T follicular helper cell (primary cell): ENCODE results near the gene PSMA6.
"Not testable (repeated sequence)": the region's sequence is repeated elsewhere in the genome, so short reads cannot be mapped to it uniquely, and the experiment has no call there.

Source experiments
- DNase-seq: peaks from one replicate; pipeline ENCODE4 v3.0.0-alpha.2; 2020; ENCODE audit warnings: low read depth

The PSMA6 gene

GRCh38 chr14:35326375-35326774, 34.2 kb downstream of the PSMA6 start:
- no peak for DNase-seq

GRCh38 chr14:35331605-35332516, 39.7 kb downstream of the PSMA6 start:
- no peak for DNase-seq

GRCh38 chr14:35332517-35333263, 40.5 kb downstream of the PSMA6 start:
- DNase-seq: no peak

- no peak for DNase-seq
Measured at GRCh38 chr14:35333264-35333730, 41.1 kb downstream of the PSMA6 start.

- DNase-seq: no peak
Measured at GRCh38 chr14:35333797-35334743, 41.9 kb downstream of the PSMA6 start.

- DNase-seq: no peak
Measured at GRCh38 chr14:35335388-35336092, 43.4 kb downstream of the PSMA6 start.

- DNase-seq: not testable (repeated sequence)
Measured at GRCh38 chr14:35336171-35336493, 44.0 kb downstream of the PSMA6 start.

GRCh38 chr14:35336494-35337268, 44.5 kb downstream of the PSMA6 start:
- DNase-seq: no peak

GRCh38 chr14:35337269-35338255, 45.4 kb downstream of the PSMA6 start:
- no peak for DNase-seq

- no peak for DNase-seq
Measured at GRCh38 chr14:35338731-35339405, 46.7 kb downstream of the PSMA6 start.

GRCh38 chr14:35339761-35340406, 47.7 kb downstream of the PSMA6 start:
- no peak for DNase-seq

GRCh38 chr14:35340616-35341453, 48.7 kb downstream of the PSMA6 start:
- no peak for DNase-seq

GRCh38 chr14:35341454-35341750, 49.2 kb downstream of the PSMA6 start:
- no peak for DNase-seq

GRCh38 chr14:35341751-35342488, 49.7 kb downstream of the PSMA6 start:
- no peak for DNase-seq

- no peak for DNase-seq
Measured at GRCh38 chr14:35342489-35343010, 50.4 kb downstream of the PSMA6 start.

- DNase-seq: no peak
Measured at GRCh38 chr14:35343702-35344101, 51.5 kb downstream of the PSMA6 start.
